Fibroblast of lung (primary cell): ENCODE results near the gene TUBA4B.

Experiments
- EZH2 ChIP-seq: IDR thresholded peaks from 2 replicates; pipeline ENCODE4 v1.5.1; 2012; ENCODE audit warnings: low read length, control low read depth, mild to moderate bottlenecking; ENCODE audit errors: missing control alignments
- TF ChIP-seq, protein P1 (sequence below), 2 donors: IDR thresholded peaks in 1 of 2; conservative IDR thresholded peaks in 1 of 2; 1 replicate in 1 of 2; 2 replicates in 1 of 2; pipeline ENCODE4 v1.5.1; 2011 to 2012; ENCODE audit warnings: low read length in 2 of 2, control low read depth in 1 of 2, inconsistent platforms in 1 of 2, low read depth in 1 of 2, mild to moderate bottlenecking in 1 of 2

DNA sequence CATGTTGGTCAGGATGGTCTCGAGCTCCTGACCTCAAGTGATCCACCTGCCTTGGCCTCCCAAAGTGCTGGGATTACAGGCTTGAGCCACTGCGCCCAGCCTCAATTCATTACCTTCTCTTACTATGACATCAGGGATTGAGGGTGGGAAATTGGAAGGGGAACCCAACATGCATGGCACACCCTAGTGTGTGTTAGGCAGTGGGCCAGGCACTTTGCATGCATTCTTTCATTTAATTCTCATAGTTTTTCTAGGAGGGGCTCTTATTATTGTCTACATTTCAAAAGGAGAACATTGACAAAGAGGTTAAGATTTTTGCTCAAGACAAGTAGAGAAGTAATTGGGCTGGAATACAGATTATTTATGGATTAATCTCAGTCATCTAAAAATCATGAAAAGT, 15.3 kb downstream of the TUBA4B start:
- TF ChIP-seq, protein P1, sequence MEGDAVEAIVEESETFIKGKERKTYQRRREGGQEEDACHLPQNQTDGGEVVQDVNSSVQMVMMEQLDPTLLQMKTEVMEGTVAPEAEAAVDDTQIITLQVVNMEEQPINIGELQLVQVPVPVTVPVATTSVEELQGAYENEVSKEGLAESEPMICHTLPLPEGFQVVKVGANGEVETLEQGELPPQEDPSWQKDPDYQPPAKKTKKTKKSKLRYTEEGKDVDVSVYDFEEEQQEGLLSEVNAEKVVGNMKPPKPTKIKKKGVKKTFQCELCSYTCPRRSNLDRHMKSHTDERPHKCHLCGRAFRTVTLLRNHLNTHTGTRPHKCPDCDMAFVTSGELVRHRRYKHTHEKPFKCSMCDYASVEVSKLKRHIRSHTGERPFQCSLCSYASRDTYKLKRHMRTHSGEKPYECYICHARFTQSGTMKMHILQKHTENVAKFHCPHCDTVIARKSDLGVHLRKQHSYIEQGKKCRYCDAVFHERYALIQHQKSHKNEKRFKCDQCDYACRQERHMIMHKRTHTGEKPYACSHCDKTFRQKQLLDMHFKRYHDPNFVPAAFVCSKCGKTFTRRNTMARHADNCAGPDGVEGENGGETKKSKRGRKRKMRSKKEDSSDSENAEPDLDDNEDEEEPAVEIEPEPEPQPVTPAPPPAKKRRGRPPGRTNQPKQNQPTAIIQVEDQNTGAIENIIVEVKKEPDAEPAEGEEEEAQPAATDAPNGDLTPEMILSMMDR (conservative IDR thresholded peaks at IDR 0.05 in 1 of 2, IDR thresholded peaks at IDR 0.05 in 1 of 2; ENCODE audit: low read depth in 1 of 2, low read length in 2 of 2): no peak
- no peak for TF ChIP-seq EZH2
